Natural killer cell treated with Interleukin-12 subunit alpha and Interleukin-12 subunit beta and Interleukin-15 and Interleukin-18, amount 100 ng/mL, for 72 hours (primary cell): ENCODE measurements around the gene PROCA1. TPM values are rescaled to one million over a fixed set of nuclear protein-coding genes. Genes with fewer than 3 reads are reported as not detected.
A peak's percentile ranks its signal among the peaks of the same experiment; 100 is the strongest.
"Not testable (repeated sequence)": the region's sequence is repeated elsewhere in the genome, so short reads cannot be mapped to it uniquely, and the experiment has no call there.

Source experiments
- ATAC-seq, 2 donors: fragments of 150-1000 bp; cut with Tn5 transposase in 1 of 2; sonication (Bioruptor Pico), chemical (Tn5 transposase) in 1 of 2; 2 replicates each; pipeline ENCODE4 v1.10.0; 2021
- DNase-seq: peaks from one replicate; pipeline ENCODE4 v3.0.0; 2022; ENCODE audit warnings: low spot score
- H3K27ac Mint-ChIP-seq, 2 donors: 1 replicate in 1 of 2; 2 replicates in 1 of 2; pipeline ENCODE4 v1.8.0; 2022; ENCODE audit warnings: mixed read lengths in 2 of 2, mild to moderate bottlenecking in 1 of 2, moderate library complexity in 1 of 2
- H3K27me3 Mint-ChIP-seq, 2 donors: 1 replicate in 1 of 2; 2 replicates in 1 of 2; pipeline ENCODE4 v1.8.0; 2022; ENCODE audit warnings: mixed read lengths in 2 of 2
- H3K36me3 Mint-ChIP-seq: one replicate; pipeline ENCODE4 v1.8.0; 2022; ENCODE audit warnings: mixed read lengths
- H3K4me1 Mint-ChIP-seq, 2 donors: 1 replicate in 1 of 2; 2 replicates in 1 of 2; pipeline ENCODE4 v1.8.0; 2022; ENCODE audit warnings: low read depth in 2 of 2, mixed read lengths in 2 of 2, mild to moderate bottlenecking in 1 of 2
- H3K4me3 Mint-ChIP-seq: one replicate; pipeline ENCODE4 v1.8.0; 2022; ENCODE audit warnings: mixed read lengths
- H3K9me3 Mint-ChIP-seq: 2 replicates; pipeline ENCODE4 v1.8.0; 2022; ENCODE audit warnings: mixed read lengths
- total RNA-seq, 2 donors: library from RNA; stranded (reverse); gene quantifications; one replicate each; pipeline ENCODE4 v1.2.3, GENCODE V29; 2022

Gene PROCA1
- total RNA-seq, 2 donors from 2014 or later, result 3.7 to 4.6 TPM

DNA sequence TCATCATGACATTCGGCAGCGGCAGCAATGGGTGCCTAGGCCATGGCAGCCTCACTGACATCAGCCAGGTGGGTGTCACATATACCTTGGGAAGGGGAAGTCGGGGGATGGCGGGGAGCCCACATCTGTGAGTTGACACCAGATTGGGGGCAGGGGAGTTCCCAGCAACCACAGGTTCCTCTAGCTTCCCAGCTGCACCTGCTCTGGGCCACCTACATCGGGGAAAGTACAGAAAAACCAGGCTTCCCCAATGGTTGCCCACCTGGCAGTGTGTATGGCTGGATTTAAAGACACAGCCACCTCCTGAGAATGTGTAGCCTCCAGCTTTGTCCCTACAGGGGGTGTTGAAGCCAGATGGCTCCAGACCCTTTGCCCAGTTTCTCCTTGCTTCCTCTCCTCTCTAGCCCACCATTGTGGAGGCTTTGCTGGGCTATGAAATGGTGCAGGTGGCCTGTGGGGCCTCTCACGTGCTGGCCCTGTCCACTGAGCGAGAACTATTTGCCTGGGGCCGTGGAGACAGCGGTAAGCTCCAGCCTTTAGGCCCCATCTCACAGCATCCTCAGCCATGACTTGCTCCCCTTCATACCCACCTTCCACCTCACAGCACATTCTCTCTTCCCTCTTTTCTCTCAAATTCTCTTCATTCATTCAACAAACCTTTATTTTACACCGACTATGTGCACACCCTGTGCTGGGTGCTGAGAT lies 27.1 kb upstream of the PROCA1 start:
- Mint-ChIP-seq H3K36me3 (no peaks in the 10 kb centered on the region), H3K4me3 (no peak overlapping the region), H3K9me3 (no peaks in the 10 kb centered on the region), H3K4me1 (peaks cover 0 to 6% of the 10 kb centered on the region in 2 donors), H3K27ac (no peak overlapping the region), H3K27me3 (no peaks in the 10 kb centered on the region)
- peak; percentile 20 for DNase-seq
- no peak for ATAC-seq

DNA sequence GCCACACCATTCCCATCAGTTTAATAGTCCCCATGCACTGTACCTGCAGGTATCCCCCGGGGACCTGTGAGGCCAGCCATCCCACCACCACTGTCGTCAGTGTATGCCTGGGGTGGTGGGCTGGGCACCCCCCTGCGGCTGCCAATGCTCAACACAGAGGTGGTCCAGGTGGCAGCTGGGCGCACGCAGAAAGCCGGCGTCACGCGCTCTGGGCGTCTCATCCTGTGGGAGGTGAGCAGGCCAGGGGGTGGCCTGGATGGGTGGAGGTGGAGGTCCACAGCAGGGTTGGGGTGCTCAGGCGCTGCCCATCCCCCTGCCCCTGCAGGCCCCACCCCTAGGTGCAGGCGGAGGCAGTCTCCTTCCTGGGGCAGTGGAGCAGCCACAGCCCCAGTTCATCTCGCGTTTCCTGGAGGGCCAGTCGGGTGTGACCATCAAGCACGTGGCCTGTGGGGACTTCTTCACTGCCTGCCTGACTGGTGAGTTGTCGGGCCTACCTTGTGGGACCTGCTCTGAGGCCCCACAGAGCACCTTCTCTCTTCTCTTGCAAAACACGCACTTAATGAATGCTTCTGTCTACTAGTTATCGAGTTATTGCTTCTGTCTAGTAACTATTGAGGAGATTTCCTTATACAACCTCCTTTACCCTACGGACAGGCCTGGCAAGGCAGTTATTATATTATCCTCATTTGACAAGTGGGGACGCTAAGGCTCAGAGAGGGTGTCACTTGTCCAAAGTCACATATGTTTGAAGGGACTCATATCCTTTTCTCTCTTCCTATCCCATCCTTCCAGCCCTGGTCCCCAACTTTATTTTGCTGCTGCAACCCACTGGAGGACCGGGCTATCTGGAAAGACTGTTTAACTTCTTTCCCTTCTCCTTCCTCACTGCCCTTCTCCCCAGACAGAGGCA lies 26.3 kb upstream of the PROCA1 start:
- no peak overlapping the region for H3K4me3 Mint-ChIP-seq
- ATAC-seq (peak in 1 of 2 donors; percentile 5), DNase-seq (no peak)
- no peaks in the 10 kb centered on the region for H3K27me3 Mint-ChIP-seq
- H3K36me3 Mint-ChIP-seq, result no peaks in the 10 kb centered on the region
- no peak overlapping the region for H3K27ac Mint-ChIP-seq
- H3K9me3 Mint-ChIP-seq, result no peaks in the 10 kb centered on the region
- H3K4me1 Mint-ChIP-seq, result peaks cover 0 to 4% of the 10 kb centered on the region in 2 donors

DNA sequence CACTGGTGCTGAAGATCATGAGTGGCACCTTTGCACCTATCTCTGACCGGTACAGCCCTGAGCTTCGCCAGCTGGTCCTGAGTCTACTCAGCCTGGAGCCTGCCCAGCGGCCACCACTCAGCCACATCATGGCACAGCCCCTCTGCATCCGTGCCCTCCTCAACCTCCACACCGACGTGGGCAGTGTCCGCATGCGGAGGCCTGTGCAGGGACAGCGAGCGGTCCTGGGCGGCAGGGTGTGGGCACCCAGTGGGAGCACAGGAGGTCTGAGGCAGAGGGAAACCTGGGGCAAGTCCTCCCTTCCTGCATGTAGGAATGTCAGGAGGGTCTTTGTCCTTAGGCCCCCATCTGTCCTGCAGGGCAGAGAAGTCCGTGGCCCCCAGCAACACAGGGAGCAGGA lies 25.6 kb upstream of the PROCA1 start:
- Mint-ChIP-seq H3K9me3 (no peaks in the 10 kb centered on the region), H3K4me1 (peaks cover 0 to 4% of the 10 kb centered on the region in 2 donors), H3K27ac (no peak overlapping the region), H3K4me3 (no peak overlapping the region), H3K36me3 (no peaks in the 10 kb centered on the region), H3K27me3 (no peaks in the 10 kb centered on the region)
- DNase-seq (no peak), ATAC-seq (peak in 1 of 2 donors; percentile 43)

DNA sequence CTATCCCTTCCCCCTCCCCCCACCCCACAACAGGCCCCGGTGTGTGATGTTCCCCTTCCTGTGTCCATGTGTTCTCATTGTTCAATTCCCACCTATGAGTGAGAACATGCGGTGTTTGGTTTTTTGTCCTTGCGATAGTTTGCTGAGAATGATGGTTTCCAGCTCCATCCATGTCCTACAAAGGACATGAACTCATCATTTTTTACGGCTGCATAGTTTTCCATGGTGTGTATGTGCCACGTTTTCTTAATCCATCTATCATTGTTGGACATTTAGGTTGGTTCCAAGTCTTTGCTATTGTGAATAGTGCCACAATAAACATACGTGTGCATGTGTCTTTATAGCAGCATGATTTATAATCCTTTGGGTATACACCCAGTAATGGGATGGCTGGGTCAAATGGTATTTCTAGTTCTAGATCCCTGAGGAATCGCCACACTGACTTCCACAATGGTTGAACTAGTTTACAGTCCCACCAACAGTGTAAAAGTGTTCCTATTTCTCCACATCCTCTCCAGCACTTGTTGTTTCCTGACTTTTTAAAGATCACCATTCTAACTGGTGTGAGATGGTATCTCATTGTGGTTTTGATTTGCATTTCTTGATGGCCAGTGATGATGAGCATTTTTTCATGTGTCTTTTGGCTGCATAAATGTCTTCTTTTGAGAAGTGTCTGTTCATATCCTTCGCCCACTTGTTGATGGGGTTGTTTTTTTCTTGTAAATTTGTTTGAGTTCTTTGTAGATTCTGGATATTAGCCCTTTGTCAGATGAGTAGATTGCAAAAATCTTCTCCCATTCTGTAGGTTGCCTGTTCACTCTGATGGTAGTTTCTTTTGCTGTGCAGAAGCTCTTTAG lies 24.5 kb upstream of the PROCA1 start:
- not testable (repeated sequence) for H3K4me1 Mint-ChIP-seq, ATAC-seq, DNase-seq, H3K36me3 Mint-ChIP-seq, H3K9me3 Mint-ChIP-seq, H3K4me3 Mint-ChIP-seq, H3K27ac Mint-ChIP-seq, H3K27me3 Mint-ChIP-seq

DNA sequence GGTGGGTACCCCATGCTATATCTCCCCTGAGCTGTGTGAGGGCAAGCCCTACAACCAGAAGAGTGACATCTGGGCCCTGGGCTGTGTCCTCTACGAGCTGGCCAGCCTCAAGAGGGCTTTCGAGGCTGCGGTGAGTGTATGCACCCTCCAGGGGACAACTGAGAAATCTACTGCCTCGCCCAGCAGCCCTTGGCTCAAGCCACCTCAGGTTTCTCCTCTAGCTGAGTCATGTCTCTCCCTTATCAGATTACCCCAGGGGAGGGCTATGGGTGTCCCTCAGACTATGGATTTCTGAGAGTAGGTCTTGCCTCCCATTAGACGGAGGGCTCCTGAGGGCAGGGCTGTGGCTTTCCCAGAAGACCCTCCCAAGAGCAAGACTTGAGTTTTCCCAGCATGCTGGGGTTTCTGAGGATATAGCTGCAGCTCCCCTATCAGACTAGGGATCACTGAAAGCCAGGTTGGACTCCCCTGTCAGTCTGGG lies 23.6 kb upstream of the PROCA1 start:
- Mint-ChIP-seq H3K27me3 (no peaks in the 10 kb centered on the region), H3K9me3 (no peaks in the 10 kb centered on the region), H3K4me1 (peaks cover 0 to 4% of the 10 kb centered on the region in 2 donors), H3K4me3 (no peak overlapping the region), H3K27ac (no peak overlapping the region), H3K36me3 (no peaks in the 10 kb centered on the region)
- ATAC-seq, result peak in 1 of 2 donors; percentile 14
- no peak for DNase-seq

DNA sequence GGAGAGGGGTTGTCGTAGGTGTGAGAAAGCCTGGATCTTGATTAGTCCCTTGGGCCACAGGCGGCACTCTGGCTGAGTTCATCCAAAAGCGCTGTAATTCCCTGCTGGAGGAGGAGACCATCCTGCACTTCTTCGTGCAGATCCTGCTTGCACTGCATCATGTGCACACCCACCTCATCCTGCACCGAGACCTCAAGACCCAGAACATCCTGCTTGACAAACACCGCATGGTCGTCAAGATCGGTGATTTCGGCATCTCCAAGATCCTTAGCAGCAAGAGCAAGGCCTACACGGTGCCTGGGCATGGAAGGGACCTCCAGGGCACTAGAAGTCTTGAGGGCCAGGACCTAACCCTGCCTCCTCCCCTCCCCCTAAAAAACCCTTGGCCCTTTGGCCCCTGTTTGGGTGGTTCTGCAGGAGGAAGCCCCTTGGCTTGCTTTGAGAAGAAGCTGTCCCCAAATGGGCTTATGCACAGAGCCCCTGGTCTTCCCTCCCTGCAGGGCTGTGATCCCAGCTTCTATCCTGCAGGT lies 23.1 kb upstream of the PROCA1 start:
- H3K27ac Mint-ChIP-seq, result no peak overlapping the region
- peaks cover 2 to 6% of the 10 kb centered on the region in 2 donors for H3K4me1 Mint-ChIP-seq
- H3K36me3 Mint-ChIP-seq, result no peaks in the 10 kb centered on the region
- no peaks in the 10 kb centered on the region for H3K27me3 Mint-ChIP-seq
- no peak overlapping the region for H3K4me3 Mint-ChIP-seq
- ATAC-seq (peak; percentile 8 to 20), DNase-seq (no peak)
- H3K9me3 Mint-ChIP-seq, result no peaks in the 10 kb centered on the region

DNA sequence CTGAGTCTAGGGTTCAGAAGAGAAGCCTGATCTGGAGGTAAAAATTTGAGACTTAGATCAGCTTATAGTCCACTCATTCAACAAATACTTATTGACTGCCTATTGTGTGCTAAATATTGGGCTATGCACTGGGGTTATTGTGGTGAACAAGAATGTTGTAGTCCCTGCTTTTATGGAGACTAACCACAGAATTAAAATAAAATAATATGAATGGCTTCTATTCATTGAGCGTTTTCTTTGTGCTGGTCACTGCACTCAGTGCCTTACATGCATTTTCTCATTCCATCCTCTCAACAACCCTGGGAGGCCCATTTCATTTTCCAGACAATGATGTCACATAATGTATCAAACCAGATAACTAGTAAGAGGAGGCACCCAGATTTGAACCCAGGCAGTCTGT lies 21.7 kb upstream of the PROCA1 start:
- DNase-seq (no peak), ATAC-seq (no peak)
- H3K27ac Mint-ChIP-seq, result no peak overlapping the region
- H3K4me3 Mint-ChIP-seq, result no peak overlapping the region
- H3K36me3 Mint-ChIP-seq, result no peaks in the 10 kb centered on the region
- H3K9me3 Mint-ChIP-seq, result no peaks in the 10 kb centered on the region
- peaks cover 10 to 12% of the 10 kb centered on the region in 2 donors for H3K4me1 Mint-ChIP-seq
- H3K27me3 Mint-ChIP-seq, result no peaks in the 10 kb centered on the region

DNA sequence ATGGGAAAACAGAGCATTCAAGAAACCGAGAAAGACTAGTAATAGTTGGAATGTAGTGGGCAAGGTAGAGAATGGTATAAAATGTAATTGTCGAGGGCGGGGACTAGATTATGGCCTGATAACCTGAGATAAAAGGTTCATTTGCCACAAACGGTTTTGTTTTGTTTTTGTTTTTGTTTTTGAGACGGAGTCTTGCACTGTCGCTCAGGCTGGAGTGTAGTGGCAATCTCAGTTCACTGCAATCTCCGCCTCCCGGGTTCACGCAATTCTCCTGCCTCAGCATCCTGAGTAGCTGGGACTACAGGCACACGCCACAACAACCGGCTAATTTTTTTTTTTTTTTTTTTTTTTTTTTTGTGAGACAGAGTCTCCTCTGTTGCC lies 18.3 kb upstream of the PROCA1 start:
- Mint-ChIP-seq H3K4me1 (peaks cover 35 to 37% of the 10 kb centered on the region in 2 donors), H3K9me3 (no peaks in the 10 kb centered on the region), H3K27ac (peak overlapping the region in 1 of 2 donors; percentile 29), H3K27me3 (no peaks in the 10 kb centered on the region), H3K36me3 (peaks cover under 1% of the 10 kb centered on the region), H3K4me3 (no peak overlapping the region)
- ATAC-seq (no peak), DNase-seq (no peak)

DNA sequence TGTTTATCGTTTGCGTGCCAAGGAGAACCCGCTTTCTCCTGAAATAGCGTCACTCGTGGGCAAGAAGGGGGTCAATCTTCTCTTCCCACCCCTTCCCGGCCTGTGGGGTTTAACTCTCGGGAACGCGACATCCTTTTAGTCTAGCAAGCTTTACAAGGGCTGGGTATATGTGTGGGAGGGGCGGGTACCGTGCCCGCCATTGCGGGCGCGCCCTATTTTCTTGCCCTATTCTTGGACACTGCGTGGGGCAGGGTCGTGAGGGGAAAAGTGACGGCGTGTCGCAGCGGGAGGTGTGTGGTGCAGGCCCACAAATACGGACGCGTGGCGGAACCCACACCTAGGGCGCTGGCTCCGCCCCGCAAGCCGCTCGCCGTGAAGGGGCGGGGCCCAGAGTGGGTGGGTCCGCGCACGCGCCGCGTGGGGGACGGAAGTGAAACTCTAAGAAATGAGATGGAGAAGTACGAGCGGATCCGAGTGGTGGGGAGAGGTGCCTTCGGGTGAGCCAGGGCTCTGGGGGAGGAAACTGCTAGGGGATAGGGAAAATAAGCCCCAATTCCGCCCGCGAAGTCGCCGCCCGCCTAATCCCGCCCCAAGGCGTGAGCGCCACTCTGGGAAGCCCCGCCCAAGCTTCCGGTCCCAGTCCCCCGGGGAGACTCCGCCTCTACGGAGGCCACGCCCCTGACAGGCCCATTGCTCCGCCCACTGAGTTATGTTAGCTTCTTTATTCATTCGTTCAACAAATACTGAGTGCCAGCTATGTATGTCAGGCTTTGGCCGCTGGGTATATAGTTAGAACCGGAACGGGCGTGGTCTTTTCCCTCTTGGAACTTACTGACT lies 16.9 kb upstream of the PROCA1 start, which contains the start of gene NEK8:
TSS of gene NEK8 (plus strand) at position 425 of the 837 bp plus-strand sequence. CDS start at position 451, 26 bp downstream.
- peaks cover 47 to 50% of the 10 kb centered on the region in 2 donors for H3K4me1 Mint-ChIP-seq
- H3K27ac Mint-ChIP-seq, result peak within 1 kb of the TSS; percentile 95 to 98
- ATAC-seq, result peak; percentile 74 to 84
- H3K27me3 Mint-ChIP-seq, result no peaks in the 10 kb centered on the region
- peak; percentile 96 for DNase-seq
- no peaks in the 10 kb centered on the region for H3K9me3 Mint-ChIP-seq
- peak within 1 kb of the TSS; percentile 91 for H3K4me3 Mint-ChIP-seq
- H3K36me3 Mint-ChIP-seq, result peaks cover 14% of the 10 kb centered on the region

DNA sequence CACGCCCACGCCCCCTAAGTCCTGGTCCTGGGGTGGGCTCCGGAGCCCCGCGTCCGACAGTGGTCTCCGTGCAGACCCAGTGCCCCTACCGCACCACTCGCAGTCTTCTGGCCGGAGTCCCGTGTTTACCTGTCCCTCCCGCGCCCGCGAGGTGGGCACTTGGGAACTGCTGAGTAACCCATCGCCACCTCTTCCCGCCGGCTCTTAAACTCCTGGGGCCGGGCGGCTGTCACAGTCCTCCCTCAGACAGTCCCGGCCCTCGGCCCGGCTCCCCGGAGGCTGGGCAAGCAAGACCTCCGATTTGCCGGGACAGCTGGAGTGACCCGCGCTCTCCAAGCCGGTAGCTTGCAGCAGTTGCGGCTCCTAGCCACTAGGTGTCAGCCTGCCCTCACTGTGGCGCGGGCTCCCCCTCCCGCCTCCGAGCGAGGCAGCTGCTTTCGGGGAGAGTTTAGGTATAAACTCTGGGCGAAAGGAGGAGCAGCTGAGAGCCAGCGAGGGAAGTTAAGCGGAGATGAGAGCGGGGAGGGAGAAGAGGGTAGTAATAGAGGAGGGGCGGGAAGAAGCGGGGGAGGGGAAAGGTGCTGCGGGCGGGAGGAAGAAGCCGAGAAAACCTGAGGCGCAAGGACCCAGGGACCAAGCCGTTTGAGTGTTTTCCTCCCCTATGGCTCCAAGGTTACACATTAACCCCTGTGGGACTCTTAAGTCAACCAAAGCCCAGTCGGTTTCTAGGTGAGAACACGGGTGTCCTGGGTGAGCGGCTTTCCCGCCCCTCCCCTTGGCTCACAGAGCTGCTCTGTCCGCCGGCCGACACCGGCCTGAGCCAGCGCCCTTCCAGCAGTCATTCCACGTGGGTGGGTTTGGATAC lies 15.2 kb upstream of the PROCA1 start:
- peak; percentile 93 for DNase-seq
- H3K4me1 Mint-ChIP-seq, result peaks cover 55 to 56% of the 10 kb centered on the region in 2 donors

DNA sequence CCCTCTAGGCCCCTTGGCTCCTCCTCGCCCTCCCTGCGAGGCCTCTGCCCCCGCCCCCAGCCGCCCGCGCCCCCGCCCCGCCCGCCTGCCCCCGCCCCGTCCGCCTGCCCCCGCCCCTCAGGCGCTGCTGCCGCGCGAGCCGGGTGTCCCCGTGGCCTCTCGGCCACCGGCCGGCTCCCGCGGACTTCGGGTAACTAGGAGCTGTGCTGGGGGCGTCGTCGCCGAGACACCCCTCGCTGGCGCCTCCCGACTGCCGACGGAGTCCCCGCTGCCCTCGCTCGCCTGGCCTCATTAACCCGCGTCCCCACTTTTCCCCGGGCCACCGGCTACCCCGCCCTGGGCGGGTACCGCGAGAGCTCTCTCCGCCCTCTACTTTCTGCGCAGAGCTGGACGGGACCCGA lies 14.5 kb upstream of the PROCA1 start, which contains the start of gene TLCD1:
TSS of gene TLCD1 (minus strand) at position 8 of the 401 bp plus-strand sequence. CDS start 136 bp downstream, outside the sequence.
- peak within 1 kb of the TSS; percentile 95 to 98 for H3K27ac Mint-ChIP-seq
- no peaks in the 10 kb centered on the region for H3K9me3 Mint-ChIP-seq
- H3K27me3 Mint-ChIP-seq, result no peaks in the 10 kb centered on the region
- H3K4me3 Mint-ChIP-seq, result peak within 1 kb of the TSS; percentile 97
- H3K4me1 Mint-ChIP-seq, result peaks cover 59 to 60% of the 10 kb centered on the region in 2 donors
- peaks cover 22% of the 10 kb centered on the region for H3K36me3 Mint-ChIP-seq
- DNase-seq, result peak; percentile 84
- ATAC-seq, result peak; percentile 60 to 71

More for the DNA sequence above, 15.2 kb upstream of the PROCA1 start:
- peak overlapping the region; percentile 91 for H3K4me3 Mint-ChIP-seq
- H3K27ac Mint-ChIP-seq, result peak overlapping the region; percentile 95 to 98
- no peaks in the 10 kb centered on the region for H3K27me3 Mint-ChIP-seq
- H3K9me3 Mint-ChIP-seq, result no peaks in the 10 kb centered on the region
- peak; percentile 69 to 76 for ATAC-seq
- peaks cover 18% of the 10 kb centered on the region for H3K36me3 Mint-ChIP-seq
